DOHH2 (cell line): Measurements from ENCODE around the gene CAPZA1.

Source experiments
- H3F3A ChIP-seq: fragments of 200-600 bp; sonication (generic), shearing (Covaris generic); 2 replicates; pipeline ENCODE4 v1.6.0; 2016; ENCODE audit warnings: antibody characterized with exemption, mild to moderate bottlenecking; ENCODE audit not compliant: control insufficient read depth, insufficient read depth
- H3K27ac ChIP-seq: fragments of 200-600 bp; sonication (generic); 2 replicates; pipeline ENCODE4 v1.5.1; 2014; ENCODE audit warnings: low read depth, mild to moderate bottlenecking, low read length, moderate library complexity
- H3K27me3 ChIP-seq: fragments of 200-600 bp; sonication (generic); 2 replicates; pipeline ENCODE4 v1.6.1; 2014; ENCODE audit warnings: mild to moderate bottlenecking, low read length, mixed read lengths; ENCODE audit not compliant: control insufficient read depth
- H3K36me3 ChIP-seq: fragments of 200-600 bp; sonication (generic); 2 replicates; pipeline ENCODE4 v1.6.1; 2014; ENCODE audit warnings: mild to moderate bottlenecking, low read length, moderate library complexity, mixed read lengths; ENCODE audit not compliant: control insufficient read depth
- H3K4me1 ChIP-seq: fragments of 200-600 bp; sonication (generic); 2 replicates; pipeline ENCODE4 v1.6.1; 2014; ENCODE audit warnings: mild to moderate bottlenecking, low read length, mixed read lengths; ENCODE audit not compliant: control insufficient read depth
- H3K4me2 ChIP-seq: fragments of 200-600 bp; sonication (generic); 2 replicates; pipeline ENCODE4 v1.6.0; 2014; ENCODE audit warnings: mild to moderate bottlenecking, low read length, moderate library complexity
- H3K4me3 ChIP-seq: fragments of 200-600 bp; sonication (generic); 2 replicates; pipeline ENCODE4 v1.5.1; 2014; ENCODE audit warnings: mild to moderate bottlenecking, low read length, mixed read lengths
- H3K79me2 ChIP-seq: fragments of 200-600 bp; sonication (generic); 2 replicates; pipeline ENCODE4 v1.6.1; 2014; ENCODE audit warnings: mild to moderate bottlenecking, low read length, mixed read lengths; ENCODE audit not compliant: control insufficient read depth
- H3K9me2 ChIP-seq: fragments of 200-600 bp; sonication (generic); replicated peaks from 2 replicates; pipeline ENCODE4 v1.6.1; 2014; ENCODE audit warnings: mild to moderate bottlenecking, low read length, mixed read lengths; ENCODE audit not compliant: control insufficient read depth
- H3K9me3 ChIP-seq: fragments of 200-600 bp; sonication (generic); 2 replicates; pipeline ENCODE4 v1.6.1; 2014; ENCODE audit warnings: antibody characterized with exemption, low read length, mixed read lengths; ENCODE audit not compliant: control insufficient read depth, insufficient read depth
- H4K20me1 ChIP-seq: fragments of 200-600 bp; sonication (generic); 2 replicates; pipeline ENCODE4 v1.6.0; 2014; ENCODE audit warnings: low read depth, mild to moderate bottlenecking, antibody characterized with exemption, low read length, moderate library complexity; ENCODE audit not compliant: control insufficient read depth, insufficient read depth
- CTCF ChIP-seq: fragments of 200-600 bp; sonication (generic); IDR thresholded peaks from one replicate; pipeline ENCODE4 v1.5.1; 2014; ENCODE audit warnings: antibody characterized with exemption, mild to moderate bottlenecking, low read depth, low read length; ENCODE audit not compliant: poor library complexity, severe bottlenecking
- EZH2phosphoT487 ChIP-seq: fragments of 200-600 bp; sonication (generic); IDR thresholded peaks from 2 replicates; pipeline ENCODE4 v1.6.1; 2017; ENCODE audit warnings: borderline replicate concordance, mild to moderate bottlenecking, antibody characterized with exemption, low read length, moderate library complexity, mixed read lengths

Gene CAPZA1

GRCh38 chr1:112708002-112708448 lies 88.4 kb downstream of the CAPZA1 start:
- H3F3A ChIP-seq, result 0 out of 2 replicates have a peak, but pooled peaks cover 4% of the 10 kb centered on the region
- H3K27me3 ChIP-seq, result peaks cover 7% of the 10 kb centered on the region
- H3K4me3 ChIP-seq, result no peak overlapping the region
- H3K9me2 ChIP-seq, result no peaks in the 10 kb centered on the region
- no peaks in the 10 kb centered on the region for H3K9me3 ChIP-seq
- no peaks in the 10 kb centered on the region for H3K36me3 ChIP-seq
- H3K4me1 ChIP-seq, result peaks cover 43% of the 10 kb centered on the region
- H3K4me2 ChIP-seq, result peak overlapping the region; percentile 75
- TF ChIP-seq EZH2phosphoT487 (no peak), CTCF (no peak)
- H3K79me2 ChIP-seq, result no peaks in the 10 kb centered on the region
- no peaks in the 10 kb centered on the region for H4K20me1 ChIP-seq
- H3K27ac ChIP-seq, result no peak overlapping the region

- Histone ChIP-seq H3K4me1 (peaks cover 45% of the 10 kb centered on the region), H3K79me2 (no peaks in the 10 kb centered on the region), H3K27ac (no peak overlapping the region), H4K20me1 (0 out of 2 replicates have a peak, but pooled peaks cover under 1% of the 10 kb centered on the region), H3F3A (0 out of 2 replicates have a peak, but pooled peaks cover 6% of the 10 kb centered on the region), H3K9me3 (no peaks in the 10 kb centered on the region), H3K9me2 (no peaks in the 10 kb centered on the region), H3K36me3 (no peaks in the 10 kb centered on the region), H3K4me3 (no peak overlapping the region), H3K27me3 (peaks cover 7% of the 10 kb centered on the region), H3K4me2 (no peak overlapping the region)
- TF ChIP-seq EZH2phosphoT487 (no peak), CTCF (no peak)
Measured at GRCh38 chr1:112708489-112708888, 88.9 kb downstream of the CAPZA1 start.

- H3K4me2 ChIP-seq, result no peak overlapping the region
- H3K36me3 ChIP-seq, result no peaks in the 10 kb centered on the region
- H3K4me1 ChIP-seq, result peaks cover 47% of the 10 kb centered on the region
- H3K27ac ChIP-seq, result no peak overlapping the region
- TF ChIP-seq CTCF (no peak), EZH2phosphoT487 (no peak)
- H3K4me3 ChIP-seq, result no peak overlapping the region
- H4K20me1 ChIP-seq, result 0 out of 2 replicates have a peak, but pooled peaks cover 4% of the 10 kb centered on the region
- no peaks in the 10 kb centered on the region for H3K79me2 ChIP-seq
- no peaks in the 10 kb centered on the region for H3K9me2 ChIP-seq
- H3K9me3 ChIP-seq, result no peaks in the 10 kb centered on the region
- peaks cover 10% of the 10 kb centered on the region for H3K27me3 ChIP-seq
- 0 out of 2 replicates have a peak, but pooled peaks cover 6% of the 10 kb centered on the region for H3F3A ChIP-seq
Measured at GRCh38 chr1:112710159-112710558, 90.5 kb downstream of the CAPZA1 start.
